ENCODE results near the gene RASGRF1. TPM values are rescaled to one million over a fixed set of nuclear protein-coding genes. Genes with fewer than 3 reads are reported as not detected.

Gene RASGRF1
- total RNA-seq, 4 donors from 2014 or later: 0.10 TPM; not detected in 3

DNA sequence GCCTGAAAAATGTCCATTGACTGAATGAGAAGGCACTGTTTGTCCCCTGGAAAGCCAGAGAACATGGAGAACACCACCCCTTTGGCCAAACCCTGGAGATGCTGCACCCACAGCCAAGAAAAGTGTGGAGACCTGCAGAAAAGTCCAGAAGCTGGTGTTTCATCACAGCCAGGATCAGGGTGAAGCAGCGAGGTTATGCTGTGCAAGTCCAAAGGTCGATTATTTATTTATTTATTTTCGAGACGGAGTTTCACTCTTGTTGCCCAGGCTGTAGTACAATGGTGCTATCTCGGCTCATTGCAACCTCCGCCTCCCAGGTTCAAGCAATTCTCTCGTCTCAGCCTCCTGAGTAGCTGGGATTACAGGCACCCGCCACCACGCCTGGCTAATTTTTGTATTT, 140.2 kb downstream of the RASGRF1 start:
- no peak overlapping the region for H3K4me3 ChIP-seq (ENCODE audit: low read depth, poor library complexity, severe bottlenecking)
- DNase-seq (ENCODE audit: low spot score in 2 of 2): no peak
- intact Hi-C loops (cut with DNase I; ENCODE audit: low total_unique reads): no loop called here
- 94% methylated on average over 9 of the region's 9 CpGs for WGBS, 2 donors
- TF ChIP-seq CTCF (IDR thresholded peaks at IDR 0.05) (no peak), POLR2A (IDR thresholded peaks at IDR 0.05) (no peak)

- H3K4me3 ChIP-seq (ENCODE audit: low read depth, poor library complexity, severe bottlenecking): no peak overlapping the region
- 0% methylated on average over 1 of the region's 1 CpG for WGBS, 2 donors
- no peak for TF ChIP-seq CTCF (IDR thresholded peaks at IDR 0.05)
- intact Hi-C loops (cut with DNase I; ENCODE audit: low total_unique reads): no loop called here
- DNase-seq (ENCODE audit: low spot score in 2 of 2): no peak
Measured at GRCh38 chr15:78949461-78949860, 141.1 kb downstream of the RASGRF1 start.

DNA sequence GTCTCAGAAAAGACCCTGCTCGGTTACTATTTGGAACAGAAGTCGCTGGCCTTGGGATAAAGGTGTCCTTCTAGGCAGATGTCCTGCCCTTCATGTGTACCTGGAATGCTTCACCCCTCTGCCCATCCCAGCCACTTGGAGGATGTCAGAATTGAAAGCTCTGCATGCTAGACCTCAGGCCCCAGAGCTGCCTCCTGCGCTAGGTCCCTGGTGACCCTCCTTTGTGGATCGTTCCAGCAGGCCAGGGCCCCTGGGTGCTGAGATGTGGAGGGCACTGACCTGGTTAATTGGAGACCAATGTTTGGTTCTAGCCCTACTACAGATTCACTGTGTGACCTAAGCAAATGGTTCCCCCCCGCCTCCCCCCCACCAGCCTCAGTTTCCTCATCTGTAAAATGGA, 143.1 kb downstream of the RASGRF1 start:
- WGBS, 2 donors: 85 to 86% methylated on average over 5 of the region's 5 CpGs

DNA sequence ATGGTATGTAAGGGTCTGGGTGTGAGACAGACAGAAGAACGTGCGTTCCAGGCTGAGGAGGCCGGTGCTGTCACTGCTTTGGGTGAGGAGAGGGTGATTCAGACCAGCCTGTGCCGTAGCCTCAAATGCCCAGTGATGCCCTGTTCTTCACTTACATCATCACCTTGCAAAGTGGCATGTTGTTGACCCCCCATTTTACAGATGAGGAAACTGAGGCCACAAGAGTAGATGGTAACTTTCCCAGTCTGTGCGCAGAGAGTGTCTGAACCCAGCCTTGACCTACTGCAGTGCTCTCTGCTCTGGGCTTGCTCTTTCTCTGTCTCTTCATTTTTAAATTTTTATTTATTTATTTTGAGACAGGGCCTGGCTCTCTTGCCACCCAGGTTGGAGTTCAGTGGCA, 144.1 kb downstream of the RASGRF1 start:
- no peak for DNase-seq (ENCODE audit: low spot score in 2 of 2)
- intact Hi-C loops (cut with DNase I; ENCODE audit: low total_unique reads): no loop called here
- TF ChIP-seq CTCF (IDR thresholded peaks at IDR 0.05): no peak
- TF ChIP-seq POLR2A (IDR thresholded peaks at IDR 0.05): no peak
- no peak overlapping the region for H3K4me3 ChIP-seq (ENCODE audit: low read depth, poor library complexity, severe bottlenecking)
- 72 to 94% methylated on average over 5 of the region's 5 CpGs for WGBS, 2 donors

More for the DNA sequence above, 143.1 kb downstream of the RASGRF1 start:
- DNase-seq (ENCODE audit: low spot score in 2 of 2): no peak
- TF ChIP-seq POLR2A (IDR thresholded peaks at IDR 0.05) (no peak), CTCF (IDR thresholded peaks at IDR 0.05) (no peak)
- intact Hi-C loops (cut with DNase I; ENCODE audit: low total_unique reads): no loop called here
- no peak overlapping the region for H3K4me3 ChIP-seq (ENCODE audit: low read depth, poor library complexity, severe bottlenecking)

DNA sequence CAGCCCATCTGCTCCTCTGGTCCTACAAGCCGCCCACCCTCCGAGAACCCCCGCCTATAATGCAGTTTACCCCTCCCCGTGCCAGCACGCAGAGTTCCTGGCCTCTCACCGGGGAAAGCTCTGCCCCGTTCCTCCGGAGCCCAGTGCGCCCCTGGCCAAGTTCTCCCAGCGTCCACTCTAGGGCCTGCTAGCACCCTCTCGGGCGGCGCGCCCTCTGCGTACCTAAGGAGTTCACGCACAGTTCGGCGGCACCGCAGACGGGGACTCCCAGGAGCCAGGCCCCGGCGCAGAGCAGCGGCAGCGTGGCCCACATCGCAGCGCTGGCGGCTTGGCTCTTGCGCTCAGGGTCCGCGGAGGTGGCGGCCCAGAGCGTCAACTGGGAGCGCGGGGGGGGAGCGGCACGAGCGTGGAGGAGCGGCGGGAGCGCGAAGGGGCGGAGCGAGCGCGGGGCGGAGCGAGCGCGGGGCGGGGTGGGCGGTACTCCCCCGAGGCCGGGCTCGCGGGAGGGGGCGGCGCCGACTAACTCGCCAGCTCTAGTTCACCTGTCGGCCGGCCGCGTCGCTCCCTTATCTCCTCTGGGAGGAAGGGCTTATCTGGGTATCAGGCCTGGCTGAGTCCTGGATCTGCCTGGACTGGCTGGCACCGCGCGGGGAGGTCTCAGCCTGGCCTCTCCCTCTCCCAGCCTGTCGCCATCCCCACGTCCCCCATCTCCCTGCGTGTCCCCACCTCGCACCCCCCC, 145.7 kb downstream of the RASGRF1 start, which contains the start of gene CTSH:
CTSH (minus strand) TSS at position 378 of the 739 bp plus-strand sequence; CDS start at position 313, 65 bp downstream.
- intact Hi-C loops (cut with DNase I; ENCODE audit: low total_unique reads): no loop called here
- TF ChIP-seq POLR2A (IDR thresholded peaks at IDR 0.05) (no peak), CTCF (IDR thresholded peaks at IDR 0.05) (no peak)
- H3K4me3 ChIP-seq (ENCODE audit: low read depth, poor library complexity, severe bottlenecking): peak within 1 kb of the TSS; percentile 80
- WGBS, 2 donors: 2 to 3% methylated on average over 23 to 41 of the region's 71 CpGs
- DNase-seq (ENCODE audit: low spot score in 2 of 2): peak in 1 of 2 donors; percentile 94
